ENCODE data around the gene HBE1. TPM values are rescaled to one million over a fixed set of nuclear protein-coding genes. Genes with fewer than 3 reads are reported as not detected.
"Not testable (repeated sequence)": the region's sequence is repeated elsewhere in the genome, so short reads cannot be mapped to it uniquely, and the experiment has no call there.

The HBE1 gene
- total RNA-seq, 5 donors from 2014 or later (not counting 1 experiment from before 2014, with no cell fraction given) = 3.1 to 3.2 (median 3.2) TPM; not detected in 2

DNA sequence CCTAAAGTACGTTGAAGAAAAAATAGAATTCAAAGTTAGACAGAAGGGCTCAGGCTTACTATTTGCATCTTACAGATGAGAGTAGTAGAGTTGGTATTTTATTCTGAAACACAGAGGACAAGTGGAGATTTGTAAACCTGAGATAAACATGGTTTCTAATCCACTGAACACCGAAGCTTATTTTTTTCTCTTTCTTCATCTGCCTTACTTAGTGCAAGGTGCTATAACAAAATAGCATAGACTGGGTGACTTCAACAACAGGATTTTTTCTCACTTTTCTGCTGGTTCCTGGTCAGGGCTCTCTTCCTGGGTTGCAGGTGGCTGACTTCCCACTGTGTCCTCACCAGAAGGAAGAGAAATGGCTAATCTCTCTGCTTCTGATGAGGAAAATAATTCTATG, 18.0 kb downstream of the HBE1 start:
- Mint-ChIP-seq H3K4me1 (no peaks in the 10 kb centered on the region), H3K9me3 (no peaks in the 10 kb centered on the region), H3K27me3 (peaks cover 0 to 14% of the 10 kb centered on the region in 2 donors), H3K4me3 (no peak overlapping the region), H3K27ac (no peak overlapping the region), H3K36me3 (no peaks in the 10 kb centered on the region)
- ChIA-PET CTCF (no interaction called here), POLR2A (no interaction called here)
- Histone ChIP-seq H3K27ac (ENCODE audit: low read length) (no peak overlapping the region), H3K27me3 (replicated peaks in 1 of 2; ENCODE audit: control insufficient read depth in 2 of 2, extremely low read depth in 1 of 2, insufficient read depth in 2 of 2, low read length in 1 of 2) (no peaks in the 10 kb centered on the region), H3K4me3 (ENCODE audit: control insufficient read depth in 1 of 2, extremely low read depth in 1 of 2, low read length in 1 of 2) (no peak overlapping the region), H3K36me3 (ENCODE audit: control insufficient read depth in 2 of 2, extremely low read depth in 1 of 2, insufficient read depth in 1 of 2, low read length in 1 of 2) (no peaks in the 10 kb centered on the region), H3K4me1 (ENCODE audit: control insufficient read depth in 1 of 2, extremely low read depth in 1 of 2, insufficient read depth in 2 of 2, low read length in 2 of 2) (no peaks in the 10 kb centered on the region), H3K9me3 (no peaks in the 10 kb centered on the region)
- DNase-seq = no peak
- WGBS (ENCODE audit: insufficient coverage) = no CpG with 5 or more reads among the region's 2 CpGs
- ATAC-seq (replicated peaks in 1 of 4) = no peak

GRCh38 chr11:5250543-5251204, 19.1 kb downstream of the HBE1 start:
- ChIA-PET CTCF (no interaction called here), POLR2A (no interaction called here)
- Histone ChIP-seq H3K4me1 (ENCODE audit: control insufficient read depth in 1 of 2, extremely low read depth in 1 of 2, insufficient read depth in 2 of 2, low read length in 2 of 2) (no peaks in the 10 kb centered on the region), H3K27me3 (replicated peaks in 1 of 2; ENCODE audit: control insufficient read depth in 2 of 2, extremely low read depth in 1 of 2, insufficient read depth in 2 of 2, low read length in 1 of 2) (no peaks in the 10 kb centered on the region), H3K4me3 (ENCODE audit: control insufficient read depth in 1 of 2, extremely low read depth in 1 of 2, low read length in 1 of 2) (no peak overlapping the region), H3K9me3 (no peaks in the 10 kb centered on the region), H3K27ac (ENCODE audit: low read length) (no peak overlapping the region), H3K36me3 (ENCODE audit: control insufficient read depth in 2 of 2, extremely low read depth in 1 of 2, insufficient read depth in 1 of 2, low read length in 1 of 2) (no peaks in the 10 kb centered on the region)
- WGBS (ENCODE audit: insufficient coverage) = 100% methylated on average over 1 of the region's 4 CpGs
- peaks cover 0 to 11% of the 10 kb centered on the region in 2 donors for H3K27me3 Mint-ChIP-seq
- no peaks in the 10 kb centered on the region for H3K4me1 Mint-ChIP-seq
- no peak overlapping the region for H3K27ac Mint-ChIP-seq
- H3K4me3 Mint-ChIP-seq = no peak overlapping the region
- H3K9me3 Mint-ChIP-seq = no peaks in the 10 kb centered on the region
- no peaks in the 10 kb centered on the region for H3K36me3 Mint-ChIP-seq
- DNase-seq (no peak), ATAC-seq (replicated peaks in 1 of 4) (no peak)

DNA sequence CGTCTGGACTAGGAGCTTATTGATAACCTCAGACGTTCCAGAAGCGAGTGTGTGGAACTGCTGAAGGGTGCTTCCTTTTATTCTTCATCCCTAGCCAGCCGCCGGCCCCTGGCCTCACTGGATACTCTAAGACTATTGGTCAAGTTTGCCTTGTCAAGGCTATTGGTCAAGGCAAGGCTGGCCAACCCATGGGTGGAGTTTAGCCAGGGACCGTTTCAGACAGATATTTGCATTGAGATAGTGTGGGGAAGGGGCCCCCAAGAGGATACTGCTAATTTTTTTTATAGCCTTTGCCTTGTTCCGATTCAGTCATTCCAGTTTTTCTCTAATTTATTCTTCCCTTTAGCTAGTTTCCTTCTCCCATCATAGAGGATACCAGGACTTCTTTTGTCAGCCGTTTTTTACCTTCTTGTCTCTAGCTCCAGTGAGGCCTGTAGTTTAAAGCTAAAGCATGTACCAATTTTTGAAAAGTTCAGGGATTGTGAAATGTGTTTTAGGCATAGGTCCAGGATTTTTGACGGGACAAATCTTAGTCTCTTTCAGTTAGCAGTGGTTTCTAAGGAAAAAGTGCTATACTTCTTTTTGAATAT, 19.8 kb downstream of the HBE1 start, which contains the start of gene HBG1:
Gene HBG1, minus strand, starts transcription at position 51 of the 590 bp plus-strand sequence. CDS start 53 bp downstream, outside the sequence.
- H3K4me3 ChIP-seq (ENCODE audit: control insufficient read depth in 1 of 2, extremely low read depth in 1 of 2, low read length in 1 of 2); H3K9me3 ChIP-seq; ATAC-seq (replicated peaks in 1 of 4); H3K4me1 ChIP-seq (ENCODE audit: control insufficient read depth in 1 of 2, extremely low read depth in 1 of 2, insufficient read depth in 2 of 2, low read length in 2 of 2); H3K27ac Mint-ChIP-seq; H3K4me3 Mint-ChIP-seq; H3K36me3 Mint-ChIP-seq; CTCF ChIA-PET; H3K27ac ChIP-seq (ENCODE audit: low read length); POLR2A ChIA-PET; H3K4me1 Mint-ChIP-seq; H3K9me3 Mint-ChIP-seq; DNase-seq; H3K36me3 ChIP-seq (ENCODE audit: control insufficient read depth in 2 of 2, extremely low read depth in 1 of 2, insufficient read depth in 1 of 2, low read length in 1 of 2); H3K27me3 ChIP-seq (replicated peaks in 1 of 2; ENCODE audit: control insufficient read depth in 2 of 2, extremely low read depth in 1 of 2, insufficient read depth in 2 of 2, low read length in 1 of 2): not testable (repeated sequence)
- WGBS (ENCODE audit: insufficient coverage) = no CpG with 5 or more reads among the region's 9 CpGs
- H3K27me3 Mint-ChIP-seq = peaks cover 0 to 12% of the 10 kb centered on the region in 2 donors

- DNase-seq; H3K27me3 ChIP-seq (replicated peaks in 1 of 2; ENCODE audit: control insufficient read depth in 2 of 2, extremely low read depth in 1 of 2, insufficient read depth in 2 of 2, low read length in 1 of 2); H3K9me3 Mint-ChIP-seq; H3K27ac Mint-ChIP-seq; ATAC-seq (replicated peaks in 1 of 4); H3K4me3 Mint-ChIP-seq; H3K36me3 Mint-ChIP-seq; H3K4me3 ChIP-seq (ENCODE audit: control insufficient read depth in 1 of 2, extremely low read depth in 1 of 2, low read length in 1 of 2); H3K4me1 ChIP-seq (ENCODE audit: control insufficient read depth in 1 of 2, extremely low read depth in 1 of 2, insufficient read depth in 2 of 2, low read length in 2 of 2); H3K4me1 Mint-ChIP-seq; H3K36me3 ChIP-seq (ENCODE audit: control insufficient read depth in 2 of 2, extremely low read depth in 1 of 2, insufficient read depth in 1 of 2, low read length in 1 of 2); POLR2A ChIA-PET; H3K9me3 ChIP-seq; CTCF ChIA-PET; H3K27ac ChIP-seq (ENCODE audit: low read length): not testable (repeated sequence)
- WGBS (ENCODE audit: insufficient coverage) = no CpG with 5 or more reads among the region's 7 CpGs
- H3K27me3 Mint-ChIP-seq = peaks cover 0 to 16% of the 10 kb centered on the region in 2 donors
Observed at GRCh38 chr11:5248498-5248897, 21.2 kb downstream of the HBE1 start.

- WGBS (ENCODE audit: insufficient coverage) = no CpG with 5 or more reads among the region's 3 CpGs
- no peaks in the 10 kb centered on the region for H3K36me3 ChIP-seq (ENCODE audit: control insufficient read depth in 2 of 2, extremely low read depth in 1 of 2, insufficient read depth in 1 of 2, low read length in 1 of 2)
- H3K4me3 ChIP-seq (ENCODE audit: control insufficient read depth in 1 of 2, extremely low read depth in 1 of 2, low read length in 1 of 2) = no peak overlapping the region
- ATAC-seq (replicated peaks in 1 of 4) (no peak), DNase-seq (no peak)
- H3K4me3 Mint-ChIP-seq = no peak overlapping the region
- no peaks in the 10 kb centered on the region for H3K4me1 Mint-ChIP-seq
- POLR2A ChIA-PET = no interaction called here
- CTCF ChIA-PET = no interaction called here
- H3K9me3 ChIP-seq = no peaks in the 10 kb centered on the region
- H3K9me3 Mint-ChIP-seq = no peaks in the 10 kb centered on the region
- H3K27ac Mint-ChIP-seq = no peak overlapping the region
- no peaks in the 10 kb centered on the region for H3K4me1 ChIP-seq (ENCODE audit: control insufficient read depth in 1 of 2, extremely low read depth in 1 of 2, insufficient read depth in 2 of 2, low read length in 2 of 2)
- H3K27ac ChIP-seq (ENCODE audit: low read length) = no peak overlapping the region
- H3K27me3 Mint-ChIP-seq = peaks cover 0 to 12% of the 10 kb centered on the region in 2 donors
- no peaks in the 10 kb centered on the region for H3K27me3 ChIP-seq (replicated peaks in 1 of 2; ENCODE audit: control insufficient read depth in 2 of 2, extremely low read depth in 1 of 2, insufficient read depth in 2 of 2, low read length in 1 of 2)
- H3K36me3 Mint-ChIP-seq = no peaks in the 10 kb centered on the region
Observed at GRCh38 chr11:5247472-5248192, 22.1 kb downstream of the HBE1 start.

- Histone ChIP-seq H3K4me3 (ENCODE audit: control insufficient read depth in 1 of 2, extremely low read depth in 1 of 2, low read length in 1 of 2) (no peak overlapping the region), H3K27ac (ENCODE audit: low read length) (no peak overlapping the region), H3K9me3 (no peaks in the 10 kb centered on the region), H3K27me3 (replicated peaks in 1 of 2; ENCODE audit: control insufficient read depth in 2 of 2, extremely low read depth in 1 of 2, insufficient read depth in 2 of 2, low read length in 1 of 2) (no peaks in the 10 kb centered on the region), H3K4me1 (ENCODE audit: control insufficient read depth in 1 of 2, extremely low read depth in 1 of 2, insufficient read depth in 2 of 2, low read length in 2 of 2) (no peaks in the 10 kb centered on the region), H3K36me3 (ENCODE audit: control insufficient read depth in 2 of 2, extremely low read depth in 1 of 2, insufficient read depth in 1 of 2, low read length in 1 of 2) (no peaks in the 10 kb centered on the region)
- Mint-ChIP-seq H3K4me1 (no peaks in the 10 kb centered on the region), H3K27ac (no peak overlapping the region), H3K4me3 (no peak overlapping the region), H3K27me3 (peaks cover 0 to 11% of the 10 kb centered on the region in 2 donors), H3K36me3 (no peaks in the 10 kb centered on the region), H3K9me3 (no peaks in the 10 kb centered on the region)
- WGBS (ENCODE audit: insufficient coverage) = 40% methylated on average over 1 of the region's 6 CpGs
- DNase-seq (no peak), ATAC-seq (replicated peaks in 1 of 4) (no peak)
- POLR2A ChIA-PET = no interaction called here
- CTCF ChIA-PET = no interaction called here
Observed at GRCh38 chr11:5246772-5247471, 22.8 kb downstream of the HBE1 start.
